T-helper 1 cell (primary cell): Measurements from ENCODE around the gene CCDC182.

ENCODE experiments used
- DNase-seq, 5 donors: peaks; one replicate each; pipeline ENCODE4 v3.0.0-alpha.2; 2012 to 2020
- total RNA-seq, 4 donors: gene quantifications; one replicate each; lab custom pipeline; 2026; lab: John Stamatoyannopoulos, UW

Gene CCDC182
- 0 reads per million in 4 donors for total RNA-seq

GRCh38 chr17:57745242-57745641 is at the start of gene CCDC182:
Gene CCDC182, minus strand, starts transcription at chr17:57745299. Its CDS starts 27 bp downstream, at chr17:57745272.
- DNase-seq, result no peak

- no peak for DNase-seq
Observed at GRCh38 chr17:57794841-57795240, 49.7 kb upstream of the CCDC182 start.

- DNase-seq, result no peak
Observed at GRCh38 chr17:57788725-57789124, 43.6 kb upstream of the CCDC182 start.

- DNase-seq, result no peak
Observed at GRCh38 chr17:57785022-57785421, 39.9 kb upstream of the CCDC182 start.

GRCh38 chr17:57784226-57784895 is 39.3 kb upstream of the CCDC182 start:
- DNase-seq, result no peak

- DNase-seq, result peak; percentile 44 to 70 (median 59)
Observed at GRCh38 chr17:57783338-57783742, 38.2 kb upstream of the CCDC182 start.

- no peak for DNase-seq
Observed at GRCh38 chr17:57782647-57783337, 37.7 kb upstream of the CCDC182 start.

GRCh38 chr17:57782062-57782490 is 37.0 kb upstream of the CCDC182 start:
- DNase-seq, result no peak

GRCh38 chr17:57781386-57782061 is 36.4 kb upstream of the CCDC182 start:
- DNase-seq, result no peak

- DNase-seq, result no peak
Observed at GRCh38 chr17:57779706-57780105, 34.6 kb upstream of the CCDC182 start.

GRCh38 chr17:57778306-57778705 is 33.2 kb upstream of the CCDC182 start:
- no peak for DNase-seq

- no peak for DNase-seq
Observed at GRCh38 chr17:57776366-57776765, 31.3 kb upstream of the CCDC182 start.

GRCh38 chr17:57774872-57775271 is 29.8 kb upstream of the CCDC182 start:
- DNase-seq, result no peak

- no peak for DNase-seq
Observed at GRCh38 chr17:57773557-57773956, 28.5 kb upstream of the CCDC182 start.

- DNase-seq, result no peak
Observed at GRCh38 chr17:57772774-57773173, 27.7 kb upstream of the CCDC182 start.

GRCh38 chr17:57767561-57767960 is 22.5 kb upstream of the CCDC182 start:
- DNase-seq, result no peak

- no peak for DNase-seq
Observed at GRCh38 chr17:57766318-57766943, 21.3 kb upstream of the CCDC182 start.

- DNase-seq, result no peak
Observed at GRCh38 chr17:57762452-57763395, 17.6 kb upstream of the CCDC182 start.

- no peak for DNase-seq
Observed at GRCh38 chr17:57761887-57762286, 16.8 kb upstream of the CCDC182 start.

GRCh38 chr17:57760046-57760445 is 14.9 kb upstream of the CCDC182 start:
- DNase-seq, result no peak

GRCh38 chr17:57758654-57759053 is 13.6 kb upstream of the CCDC182 start:
- DNase-seq, result no peak

- no peak for DNase-seq
Observed at GRCh38 chr17:57757735-57758134, 12.6 kb upstream of the CCDC182 start.
